ENCODE data around the gene KCNN3.

The KCNN3 gene

GRCh38 chr1:154845174-154845573, 24.9 kb downstream of the KCNN3 start (continued):
- TF ChIP-seq CSDC2 (CRISPR knock-in tag; IDR thresholded peaks at IDR 0.05) (no peak), CSRNP3 (CRISPR knock-in tag; IDR thresholded peaks at IDR 0.05) (no peak), BACH2 (CRISPR knock-in tag; IDR thresholded peaks at IDR 0.05; ENCODE audit: borderline replicate concordance) (no peak), RARB (CRISPR knock-in tag; IDR thresholded peaks at IDR 0.05) (no peak), ZNF565 (CRISPR knock-in tag; conservative IDR thresholded peaks at IDR 0.05; ENCODE audit: low read depth) (no peak), PPARA (CRISPR knock-in tag; IDR thresholded peaks at IDR 0.05; ENCODE audit: borderline replicate concordance) (no peak), ZFP3 (CRISPR knock-in tag; IDR thresholded peaks at IDR 0.05) (no peak), TCF4 (CRISPR knock-in tag; IDR thresholded peaks at IDR 0.05; ENCODE audit: borderline replicate concordance) (no peak), ZNF8 (CRISPR knock-in tag; IDR thresholded peaks at IDR 0.05) (no peak)

GRCh38 chr1:154844297-154844681, 25.8 kb downstream of the KCNN3 start:
- TF ChIP-seq BACH2 (CRISPR knock-in tag; IDR thresholded peaks at IDR 0.05; ENCODE audit: borderline replicate concordance) = no peak
- TF ChIP-seq RARB (CRISPR knock-in tag; IDR thresholded peaks at IDR 0.05) = no peak
- TF ChIP-seq ESRRG (CRISPR knock-in tag; IDR thresholded peaks at IDR 0.05) = no peak
- no peak for TF ChIP-seq TOX (CRISPR knock-in tag; IDR thresholded peaks at IDR 0.05; ENCODE audit: borderline replicate concordance)
- TF ChIP-seq ZNF565 (CRISPR knock-in tag; conservative IDR thresholded peaks at IDR 0.05; ENCODE audit: low read depth) = no peak
- TF ChIP-seq GLIS3 (CRISPR knock-in tag; IDR thresholded peaks at IDR 0.05) = no peak
- no peak for TF ChIP-seq ARNTL (CRISPR knock-in tag; IDR thresholded peaks at IDR 0.05; ENCODE audit: borderline replicate concordance, low read depth)
- TF ChIP-seq, protein P1, sequence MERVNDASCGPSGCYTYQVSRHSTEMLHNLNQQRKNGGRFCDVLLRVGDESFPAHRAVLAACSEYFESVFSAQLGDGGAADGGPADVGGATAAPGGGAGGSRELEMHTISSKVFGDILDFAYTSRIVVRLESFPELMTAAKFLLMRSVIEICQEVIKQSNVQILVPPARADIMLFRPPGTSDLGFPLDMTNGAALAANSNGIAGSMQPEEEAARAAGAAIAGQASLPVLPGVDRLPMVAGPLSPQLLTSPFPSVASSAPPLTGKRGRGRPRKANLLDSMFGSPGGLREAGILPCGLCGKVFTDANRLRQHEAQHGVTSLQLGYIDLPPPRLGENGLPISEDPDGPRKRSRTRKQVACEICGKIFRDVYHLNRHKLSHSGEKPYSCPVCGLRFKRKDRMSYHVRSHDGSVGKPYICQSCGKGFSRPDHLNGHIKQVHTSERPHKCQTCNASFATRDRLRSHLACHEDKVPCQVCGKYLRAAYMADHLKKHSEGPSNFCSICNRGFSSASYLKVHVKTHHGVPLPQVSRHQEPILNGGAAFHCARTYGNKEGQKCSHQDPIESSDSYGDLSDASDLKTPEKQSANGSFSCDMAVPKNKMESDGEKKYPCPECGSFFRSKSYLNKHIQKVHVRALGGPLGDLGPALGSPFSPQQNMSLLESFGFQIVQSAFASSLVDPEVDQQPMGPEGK (CRISPR knock-in tag; IDR thresholded peaks at IDR 0.05; ENCODE audit: borderline replicate concordance) = no peak
- TF ChIP-seq TCF4 (CRISPR knock-in tag; IDR thresholded peaks at IDR 0.05; ENCODE audit: borderline replicate concordance) = no peak
- no peak for TF ChIP-seq POU6F1 (CRISPR knock-in tag; IDR thresholded peaks at IDR 0.05; ENCODE audit: borderline replicate concordance, low read depth)
- ATAC-seq = no peak

GRCh38 chr1:154843636-154844296, 26.3 kb downstream of the KCNN3 start:
- no peak for ATAC-seq
- no peak for TF ChIP-seq BACH2 (CRISPR knock-in tag; IDR thresholded peaks at IDR 0.05; ENCODE audit: borderline replicate concordance)

DNA sequence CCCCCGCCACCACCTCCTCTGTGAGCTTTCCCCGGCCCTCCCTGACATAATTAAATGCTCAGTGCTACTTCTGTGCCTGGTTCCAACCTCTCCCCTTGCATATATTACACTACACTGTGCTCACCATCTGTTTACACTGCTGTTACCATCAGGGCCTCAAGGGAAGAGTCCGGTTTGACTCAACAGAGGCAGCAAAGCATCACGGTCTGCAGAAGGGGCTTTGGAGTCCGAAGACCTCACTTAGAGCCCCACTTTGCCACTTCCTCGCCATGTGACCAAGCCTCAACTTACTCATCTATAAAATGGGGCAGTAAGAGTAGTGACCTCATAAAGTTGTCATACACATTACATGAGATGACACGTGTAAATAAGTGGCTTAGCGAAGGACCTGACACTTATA, 27.4 kb downstream of the KCNN3 start:
- no peak for ATAC-seq
- TF ChIP-seq CSDC2 (CRISPR knock-in tag; IDR thresholded peaks at IDR 0.05) = no peak
- TF ChIP-seq ZFP3 (CRISPR knock-in tag; IDR thresholded peaks at IDR 0.05) = no peak
- TF ChIP-seq ISL1 (CRISPR knock-in tag; IDR thresholded peaks at IDR 0.05) = no peak
- TF ChIP-seq ZFP30 (CRISPR knock-in tag; IDR thresholded peaks at IDR 0.05) = no peak
- TF ChIP-seq ZNF70 (CRISPR knock-in tag; IDR thresholded peaks at IDR 0.05) = no peak
- TF ChIP-seq GLIS3 (CRISPR knock-in tag; IDR thresholded peaks at IDR 0.05) = no peak

DNA sequence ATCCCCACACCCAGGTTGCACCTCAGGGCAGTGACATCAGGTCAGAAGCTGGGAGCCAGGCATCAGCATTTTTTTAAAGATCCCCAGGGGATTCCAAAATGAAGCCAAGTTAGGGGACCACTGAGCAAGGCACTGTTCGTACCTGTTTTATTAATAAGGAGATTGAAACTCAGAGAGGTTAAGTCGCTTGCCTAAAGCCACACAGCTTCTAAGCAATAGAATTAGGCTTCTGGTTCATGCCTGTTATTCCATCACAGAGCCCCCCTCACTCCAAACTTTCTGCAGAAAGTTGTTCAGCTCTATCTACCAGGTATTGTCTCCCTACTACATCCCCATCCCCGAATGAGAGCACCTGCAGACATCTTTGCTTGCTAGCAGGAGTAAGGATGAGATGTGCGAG, 28.7 kb downstream of the KCNN3 start:
- no peak for ATAC-seq
- TF ChIP-seq ZC3H10 (CRISPR knock-in tag; IDR thresholded peaks at IDR 0.05) (no peak), ESRRG (CRISPR knock-in tag; IDR thresholded peaks at IDR 0.05) (no peak), TOX (CRISPR knock-in tag; IDR thresholded peaks at IDR 0.05; ENCODE audit: borderline replicate concordance) (no peak), CSDC2 (CRISPR knock-in tag; IDR thresholded peaks at IDR 0.05) (no peak), PPARA (CRISPR knock-in tag; IDR thresholded peaks at IDR 0.05; ENCODE audit: borderline replicate concordance) (no peak), ISL1 (CRISPR knock-in tag; IDR thresholded peaks at IDR 0.05) (no peak), ARNTL (CRISPR knock-in tag; IDR thresholded peaks at IDR 0.05; ENCODE audit: borderline replicate concordance, low read depth) (no peak), ZNF70 (CRISPR knock-in tag; IDR thresholded peaks at IDR 0.05) (no peak), ZFP30 (CRISPR knock-in tag; IDR thresholded peaks at IDR 0.05) (no peak), TSHZ2 (CRISPR knock-in tag; IDR thresholded peaks at IDR 0.05) (no peak), ZNF565 (CRISPR knock-in tag; conservative IDR thresholded peaks at IDR 0.05; ENCODE audit: low read depth) (no peak), OSR1 (CRISPR knock-in tag; IDR thresholded peaks at IDR 0.05) (no peak), GLIS3 (CRISPR knock-in tag; IDR thresholded peaks at IDR 0.05) (no peak), ZNF8 (CRISPR knock-in tag; IDR thresholded peaks at IDR 0.05) (no peak)
- TF ChIP-seq, protein P1 (CRISPR knock-in tag; IDR thresholded peaks at IDR 0.05; ENCODE audit: borderline replicate concordance) = no peak
- TF ChIP-seq, protein P2, sequence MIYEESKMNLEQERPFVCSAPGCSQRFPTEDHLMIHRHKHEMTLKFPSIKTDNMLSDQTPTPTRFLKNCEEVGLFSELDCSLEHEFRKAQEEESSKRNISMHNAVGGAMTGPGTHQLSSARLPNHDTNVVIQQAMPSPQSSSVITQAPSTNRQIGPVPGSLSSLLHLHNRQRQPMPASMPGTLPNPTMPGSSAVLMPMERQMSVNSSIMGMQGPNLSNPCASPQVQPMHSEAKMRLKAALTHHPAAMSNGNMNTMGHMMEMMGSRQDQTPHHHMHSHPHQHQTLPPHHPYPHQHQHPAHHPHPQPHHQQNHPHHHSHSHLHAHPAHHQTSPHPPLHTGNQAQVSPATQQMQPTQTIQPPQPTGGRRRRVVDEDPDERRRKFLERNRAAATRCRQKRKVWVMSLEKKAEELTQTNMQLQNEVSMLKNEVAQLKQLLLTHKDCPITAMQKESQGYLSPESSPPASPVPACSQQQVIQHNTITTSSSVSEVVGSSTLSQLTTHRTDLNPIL (CRISPR knock-in tag; IDR thresholded peaks at IDR 0.05; ENCODE audit: low read depth) = no peak

Data from SK-N-SH treated with all-trans-retinoic acid at 6 μM for 48 hours (cell line).